Endothelial cell of coronary artery (primary cell): ENCODE data around the gene ZNF266. TPM values are rescaled to one million over a fixed set of nuclear protein-coding genes. Genes with fewer than 3 reads are reported as not detected.

ENCODE experiments used
- total RNA-seq: library from RNA; depleted of rRNA; stranded (reverse); fragments of >200 nt; gene quantifications from 2 replicates; pipeline ENCODE4 v1.2.3, GENCODE V29; 2014

Gene ZNF266
- 8.3 and 8.7 TPM in 2 replicates for total RNA-seq

GRCh38 chr19:9435279-9436268 lies at the start of gene ZNF266:
Gene ZNF266, minus strand, starts transcription at chr19:9435573. Its CDS starts 15,484 bp downstream, at chr19:9420089.

GRCh38 chr19:9362905-9363304 lies 72.5 kb downstream of the ZNF266 start, which contains the start of gene ZNF177:
Gene ZNF177, plus strand, starts transcription at chr19:9363013. Its CDS starts 15,299 bp downstream, at chr19:9378312.

Other genes starting within 250 kb of the ZNF266 start
- not detected in 2 replicates for gene OR7D4, start 216.0 kb downstream of the ZNF266 start, total RNA-seq
- not detected in 2 replicates for gene OR7E24, start 184.6 kb downstream of the ZNF266 start, total RNA-seq
- 3.1 and 10.3 TPM in 2 replicates for gene ZNF699, start 125.7 kb downstream of the ZNF266 start, total RNA-seq
- 11.1 and 14.1 TPM in 2 replicates for gene ZNF559, start 111.4 kb downstream of the ZNF266 start, total RNA-seq
- gene ZNF177, start 72.6 kb downstream of the ZNF266 start, total RNA-seq: 0.72 and 1.2 TPM in 2 replicates
- gene ZNF560, start 63.0 kb upstream of the ZNF266 start, total RNA-seq: under 0.01 and 0.47 TPM in 2 replicates
- 17.0 and 18.6 TPM in 2 replicates for gene ZNF426, start 103.1 kb upstream of the ZNF266 start, total RNA-seq
- gene ZNF121, start 148.9 kb upstream of the ZNF266 start, total RNA-seq: 34.4 and 41.8 TPM in 2 replicates
- 27.2 and 50.5 TPM in 2 replicates for gene ZNF561, start 185.7 kb upstream of the ZNF266 start, total RNA-seq
- 17.3 and 27.2 TPM in 2 replicates for gene ZNF562, start 239.5 kb upstream of the ZNF266 start, total RNA-seq